ENCODE results near the gene DNAI7.

DNAI7 gene

DNA sequence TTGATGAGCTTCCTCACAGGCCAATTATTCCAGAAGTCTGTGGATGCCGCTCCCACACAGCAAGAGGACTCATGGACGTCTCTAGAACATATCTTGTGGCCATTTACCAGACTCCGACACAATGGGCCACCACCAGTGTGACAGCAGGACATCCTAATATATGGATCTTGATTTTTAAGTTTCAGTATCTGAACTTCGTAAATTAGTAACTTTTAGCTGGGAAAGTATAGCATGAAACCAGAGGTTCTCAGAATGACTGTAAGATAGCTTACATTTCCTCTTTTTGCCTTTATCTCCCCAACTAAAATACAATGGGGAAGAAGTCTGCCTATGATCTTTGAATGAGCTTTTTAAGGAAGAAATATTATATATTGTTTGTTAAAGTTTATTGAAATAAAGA, 87.0 kb downstream of the DNAI7 start:
- DNase-seq (ENCODE audit: insufficient read length, low spot score) = no peak
- FAIRE-seq = no peak

DNA sequence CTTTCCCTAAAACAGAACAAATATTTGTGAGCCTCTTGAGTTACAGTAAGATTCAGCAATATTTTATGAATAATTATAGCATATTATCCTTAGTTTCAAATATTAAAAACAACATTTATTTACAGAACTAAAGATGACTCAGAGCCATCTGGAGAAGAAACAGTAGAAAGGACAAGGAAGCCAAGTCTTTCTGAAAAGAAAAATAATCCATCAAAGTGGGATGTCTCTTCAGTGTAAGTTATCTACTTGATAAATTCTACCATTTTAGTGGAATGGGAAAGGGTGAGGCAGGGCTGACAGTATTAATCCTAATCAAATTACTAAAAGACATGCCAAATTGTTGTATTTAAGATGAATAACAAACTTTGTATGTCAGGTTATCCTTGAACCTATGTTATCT, 88.1 kb downstream of the DNAI7 start:
- FAIRE-seq (no peak), DNase-seq (ENCODE audit: insufficient read length, low spot score) (no peak)

DNA sequence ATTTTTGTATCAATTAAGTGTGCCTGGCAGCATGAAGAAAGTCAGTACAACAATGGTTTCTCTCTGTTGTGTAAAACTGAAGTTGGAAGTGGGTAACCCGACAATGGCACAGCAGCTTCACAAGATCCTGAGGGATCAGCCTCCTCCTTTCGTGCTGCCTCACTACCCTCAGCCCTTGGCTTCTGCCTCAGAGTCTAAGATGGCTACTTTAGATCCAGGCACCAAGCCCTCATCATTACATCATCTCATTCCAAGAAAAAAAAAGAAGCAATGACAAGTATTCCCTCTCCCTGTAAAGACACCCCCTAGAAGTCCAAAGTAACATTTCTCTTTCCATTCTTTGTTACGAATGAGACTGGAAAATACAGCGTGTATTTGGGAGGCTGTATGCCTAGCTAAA, 92.6 kb downstream of the DNAI7 start:
- FAIRE-seq (no peak), DNase-seq (ENCODE audit: insufficient read length, low spot score) (no peak)

DNA sequence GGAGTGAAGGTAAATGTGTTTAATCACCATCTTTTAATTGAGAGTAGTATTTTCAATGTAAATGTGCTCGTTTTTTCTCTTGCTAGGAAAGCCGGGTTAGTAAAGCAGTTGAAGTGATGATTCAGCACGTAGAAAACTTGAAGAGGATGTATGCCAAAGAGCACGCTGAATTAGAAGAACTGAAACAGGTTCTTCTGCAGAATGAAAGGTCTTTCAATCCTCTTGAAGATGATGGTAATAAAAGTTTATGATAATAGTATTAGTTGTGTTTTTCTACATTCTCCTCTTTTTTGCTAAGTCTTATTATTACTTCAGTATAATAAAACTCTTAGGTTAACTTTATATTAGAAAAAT, 93.9 kb downstream of the DNAI7 start:
- FAIRE-seq = no peak

GRCh38 chr12:25100194-25101091, 94.5 kb downstream of the DNAI7 start:
- no peak for DNase-seq (ENCODE audit: insufficient read length, low spot score)
- no peak for FAIRE-seq

More for the DNA sequence above, 93.9 kb downstream of the DNAI7 start:
- no peak for DNase-seq (ENCODE audit: insufficient read length, low spot score)

DNA sequence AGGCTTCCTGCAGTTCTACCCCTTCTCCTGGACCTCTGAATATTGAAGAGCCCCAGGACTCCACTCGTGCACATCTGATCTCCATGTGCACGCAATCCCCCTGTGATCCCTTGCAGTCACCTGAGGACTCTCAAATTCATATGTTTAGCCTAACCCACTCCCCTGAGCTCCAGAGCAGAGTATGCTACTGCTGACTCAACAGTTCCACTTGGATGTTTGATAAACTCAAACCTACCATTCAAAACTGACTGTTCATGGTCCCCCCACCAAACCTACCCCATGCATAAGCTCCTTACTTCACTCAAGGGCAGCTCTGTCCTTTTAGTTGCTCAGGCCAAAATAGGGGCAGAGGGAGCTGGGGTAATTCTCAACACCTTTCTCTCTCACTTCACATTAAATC, 96.0 kb downstream of the DNAI7 start:
- DNase-seq (ENCODE audit: insufficient read length, low spot score) (no peak), FAIRE-seq (no peak)

DNA sequence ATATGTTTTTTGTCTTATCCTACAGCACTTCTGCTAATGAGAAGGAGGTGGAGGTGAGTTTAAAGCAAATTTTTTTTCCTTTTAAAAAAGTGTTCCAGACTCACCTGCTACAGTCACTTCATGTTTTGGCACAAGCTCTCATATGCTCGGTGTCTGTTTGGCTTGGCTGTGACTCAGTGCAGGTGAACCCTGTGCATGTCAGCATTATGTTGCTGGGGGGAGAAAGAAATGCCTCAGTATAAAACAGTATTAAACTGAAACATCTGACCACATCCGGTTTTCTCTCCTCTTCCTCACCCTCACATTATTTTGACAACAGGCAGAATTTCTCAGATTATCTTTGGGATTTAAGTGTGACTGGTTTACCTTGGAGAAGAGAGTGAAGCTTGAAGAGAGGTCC, 105.2 kb downstream of the DNAI7 start:
- FAIRE-seq (no peak), DNase-seq (ENCODE audit: insufficient read length, low spot score) (no peak)

GRCh38 chr12:25087596-25087995, 107.4 kb downstream of the DNAI7 start:
- no peak for FAIRE-seq
- no peak for DNase-seq (ENCODE audit: insufficient read length, low spot score)

DNA sequence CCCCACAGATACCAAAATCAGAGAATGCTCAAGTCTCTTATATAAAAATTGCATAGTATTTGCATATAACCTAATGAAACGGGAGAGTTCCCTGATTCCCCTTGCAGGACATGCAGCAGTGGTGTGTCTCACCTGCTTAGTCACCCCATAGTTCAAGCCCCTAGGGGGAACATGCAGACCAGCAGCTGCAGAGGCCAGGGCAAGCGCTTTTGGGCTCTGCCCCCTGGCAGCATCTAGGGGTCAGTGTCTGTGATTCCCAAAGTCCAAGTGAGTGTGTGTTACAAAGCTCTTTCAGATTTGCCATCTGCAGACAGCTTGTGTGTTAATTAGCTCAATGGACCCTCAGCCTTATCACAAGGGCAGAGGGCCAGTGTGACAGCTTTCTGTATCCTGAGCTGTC, 110.1 kb downstream of the DNAI7 start:
- no peak for DNase-seq (ENCODE audit: insufficient read length, low spot score)
- FAIRE-seq = no peak

DNA sequence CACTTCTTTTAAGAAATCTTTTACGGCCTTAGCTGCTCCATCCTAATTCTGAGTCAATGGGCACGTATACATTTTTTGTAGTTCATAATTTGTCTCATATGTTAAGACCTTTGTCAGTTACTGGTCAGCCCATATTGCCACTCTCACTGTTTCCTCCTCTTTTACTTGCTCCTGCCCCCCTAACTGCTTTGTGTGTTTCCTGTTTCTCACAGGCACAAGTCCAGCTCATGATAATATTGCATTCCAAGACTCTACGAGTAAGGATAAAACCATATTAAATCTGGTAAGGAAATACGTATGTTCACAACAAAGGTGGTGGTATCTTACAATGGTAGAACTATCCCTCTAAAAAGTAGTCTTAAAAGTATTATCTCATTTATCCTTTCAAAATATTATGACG, 111.7 kb downstream of the DNAI7 start:
- DNase-seq (ENCODE audit: insufficient read length, low spot score) (no peak), FAIRE-seq (no peak)

DNA sequence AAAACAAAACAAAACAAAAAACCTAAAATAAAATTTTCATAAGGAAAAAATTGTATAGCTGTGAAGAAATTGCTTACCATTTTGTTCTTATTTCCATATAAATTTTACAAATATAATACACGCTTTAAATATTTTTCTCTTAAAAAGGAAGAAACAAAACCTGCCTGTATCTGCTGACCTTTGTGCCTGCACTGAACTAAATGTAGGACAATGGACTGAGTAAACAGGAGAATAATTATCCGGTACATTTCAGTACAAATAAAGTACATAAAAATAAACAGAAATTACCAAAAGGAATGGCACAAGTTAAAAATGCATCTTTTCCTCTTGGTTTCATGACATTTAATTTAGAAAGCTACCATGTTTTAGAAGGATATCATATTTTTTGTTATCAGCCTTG, 112.3 kb downstream of the DNAI7 start:
- FAIRE-seq (no peak), DNase-seq (ENCODE audit: insufficient read length, low spot score) (no peak)

DNA sequence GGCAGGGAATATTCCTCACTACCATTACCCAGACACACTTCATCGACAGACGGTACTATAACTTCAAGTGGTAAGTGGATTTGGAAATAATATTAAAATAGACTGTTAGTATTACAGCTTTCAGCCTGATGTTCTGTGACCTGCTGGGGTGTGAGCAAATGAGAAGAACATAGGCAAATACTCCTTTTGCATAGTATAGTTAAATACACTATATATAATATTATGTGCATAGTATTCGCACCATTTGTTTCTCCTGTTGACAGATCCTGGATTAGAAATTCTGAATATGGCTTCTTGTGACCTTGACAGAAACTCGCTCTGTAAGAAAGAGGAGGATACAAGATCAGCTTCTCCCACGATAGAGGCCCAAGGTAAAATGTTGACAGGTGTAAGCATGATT, 115.6 kb downstream of the DNAI7 start:
- DNase-seq (ENCODE audit: insufficient read length, low spot score) (no peak), FAIRE-seq (no peak)

DNA sequence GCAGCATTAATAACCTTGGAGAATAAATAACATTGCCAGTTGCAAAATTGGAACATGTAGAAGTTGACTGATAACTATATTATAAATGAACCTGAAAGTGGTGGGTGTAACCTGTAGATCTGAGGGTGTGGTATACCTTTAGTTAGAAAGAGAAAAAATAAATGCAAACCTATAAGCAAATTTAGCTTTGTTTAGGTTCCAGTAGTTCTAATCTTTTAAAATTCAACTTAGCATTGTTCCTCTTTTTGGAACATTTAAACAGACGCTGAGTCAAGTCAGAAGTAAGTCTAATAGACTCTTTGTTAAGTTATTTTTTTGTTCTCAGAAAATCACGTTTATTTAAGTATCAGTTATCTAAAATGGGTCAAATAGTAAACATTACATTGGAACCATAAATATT, 120.0 kb downstream of the DNAI7 start:
- FAIRE-seq = no peak
- DNase-seq (ENCODE audit: insufficient read length, low spot score) = no peak

DNA sequence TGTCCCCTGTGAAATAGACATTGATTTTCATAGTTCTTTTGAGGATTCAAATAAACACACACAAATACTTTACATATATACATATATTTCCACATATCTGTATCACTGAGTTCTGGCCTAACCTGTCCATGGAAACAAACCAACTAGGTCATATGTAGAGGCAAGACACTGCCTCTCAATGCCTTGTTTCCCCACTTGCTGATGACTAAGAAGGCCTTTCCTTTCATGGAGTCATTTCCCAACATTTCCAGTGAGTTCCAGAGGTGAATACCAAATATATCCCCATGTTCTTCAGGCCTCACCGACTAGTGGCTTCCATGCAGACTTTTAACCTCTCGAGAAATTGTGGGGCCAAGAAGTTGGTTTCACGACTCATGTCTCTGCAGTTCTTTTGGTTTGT, 120.8 kb downstream of the DNAI7 start:
- FAIRE-seq = no peak
- DNase-seq (ENCODE audit: insufficient read length, low spot score) = no peak

- FAIRE-seq (no peak), DNase-seq (ENCODE audit: insufficient read length, low spot score) (no peak)
Measured at GRCh38 chr12:25072906-25073650, 121.9 kb downstream of the DNAI7 start.

DNA sequence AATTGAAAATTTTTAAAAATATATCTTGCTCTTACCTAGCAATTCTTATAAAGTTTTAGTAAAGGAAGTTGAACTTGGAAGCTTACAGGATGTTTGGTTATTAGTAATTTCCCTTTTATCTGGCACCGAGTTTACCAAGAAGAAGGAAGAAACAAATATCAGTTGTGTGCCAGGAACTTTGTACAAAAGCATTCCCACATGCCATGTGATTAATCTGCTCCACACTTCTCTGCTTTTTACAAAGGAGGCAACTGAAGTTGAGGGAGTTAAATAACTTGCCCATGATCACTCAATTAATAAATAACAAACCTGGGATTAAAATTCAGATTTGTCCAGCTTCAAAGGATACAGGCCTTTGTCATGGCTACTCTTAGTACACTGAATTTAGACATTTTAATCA, 123.6 kb downstream of the DNAI7 start:
- DNase-seq (ENCODE audit: insufficient read length, low spot score) (no peak), FAIRE-seq (no peak)

- FAIRE-seq (no peak), DNase-seq (ENCODE audit: insufficient read length, low spot score) (no peak)
Measured at GRCh38 chr12:25069224-25069623, 125.7 kb downstream of the DNAI7 start.

- FAIRE-seq (no peak), DNase-seq (ENCODE audit: insufficient read length, low spot score) (no peak)
Measured at GRCh38 chr12:25065035-25065434, 129.9 kb downstream of the DNAI7 start.

DNA sequence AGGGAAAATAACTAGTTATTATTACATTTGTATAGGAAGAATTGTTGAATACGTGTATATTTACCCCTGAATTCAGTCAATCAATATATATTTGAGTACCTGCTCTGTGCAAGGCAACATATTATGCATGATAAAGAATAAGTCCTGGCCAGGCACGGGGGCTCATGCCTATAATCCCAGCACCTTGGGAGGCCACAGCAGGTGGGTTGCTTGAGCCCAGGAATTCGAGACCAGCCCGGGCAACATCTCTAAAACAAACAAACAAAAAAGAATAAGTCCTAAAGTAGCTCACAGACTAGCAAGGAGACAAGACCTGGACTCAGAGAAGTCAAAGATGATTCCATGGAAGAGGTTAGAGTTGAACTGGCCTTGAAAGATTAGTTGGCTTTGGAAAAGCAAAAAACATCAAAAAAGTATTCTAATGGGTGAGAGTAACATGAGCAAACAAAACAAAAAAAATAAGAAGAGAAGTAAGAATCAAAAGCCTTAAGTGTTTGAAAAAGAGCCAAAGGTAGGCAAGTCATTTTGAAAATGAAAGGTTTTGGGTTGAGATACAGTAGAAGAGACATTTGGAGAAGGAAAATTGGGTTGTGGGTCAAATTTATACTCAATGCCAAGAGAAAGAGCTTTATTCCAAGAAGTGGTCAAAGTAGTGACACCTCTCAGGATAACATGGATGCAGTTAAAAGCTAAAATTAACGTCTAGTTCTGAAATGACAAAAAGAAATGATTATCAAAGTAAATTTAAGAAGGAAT, 130.9 kb downstream of the DNAI7 start:
- FAIRE-seq (no peak), DNase-seq (ENCODE audit: insufficient read length, low spot score) (no peak)

DNA sequence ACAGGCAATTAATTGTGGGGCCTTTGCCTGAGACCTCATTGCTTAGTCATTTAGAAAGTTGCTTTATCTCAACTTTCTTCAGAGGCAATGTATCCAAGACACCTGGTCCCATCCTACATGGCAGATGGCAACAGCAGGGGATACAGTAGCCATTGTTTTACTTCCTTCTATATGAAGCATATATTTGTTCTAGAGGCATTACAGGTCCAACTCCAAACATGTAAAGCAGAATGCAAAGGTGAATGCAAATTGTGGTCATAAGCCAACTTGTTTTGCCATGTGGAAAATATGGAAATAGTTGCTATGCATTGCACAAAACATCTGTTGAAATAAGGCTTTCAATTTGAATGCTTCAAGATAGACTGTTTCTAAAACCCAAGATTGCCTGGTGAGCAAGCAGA, 136.3 kb downstream of the DNAI7 start:
- DNase-seq (ENCODE audit: insufficient read length, low spot score) (no peak), FAIRE-seq (no peak)

All from HTR-8/SVneo (cell line).